HEK293T (cell line): ENCODE data around the gene PLGRKT.
"Not testable (repeated sequence)": the region's sequence is repeated elsewhere in the genome, so short reads cannot be mapped to it uniquely, and the experiment has no call there.

Source experiments
- BHLHE40 ChIP-seq: fragments of 450-650 bp; IDR thresholded peaks from 2 replicates; pipeline ENCODE4 v1.6.1; 2016; ENCODE audit warnings: mild to moderate bottlenecking, moderate library complexity, borderline replicate concordance
- FOXA1 ChIP-seq: fragments of 450-650 bp; IDR thresholded peaks from 2 replicates; pipeline ENCODE4 v1.6.1; 2016; ENCODE audit warnings: mild to moderate bottlenecking
- FOXM1 ChIP-seq: fragments of 450-650 bp; IDR thresholded peaks from 2 replicates; pipeline ENCODE4 v1.6.1; 2017; ENCODE audit warnings: mild to moderate bottlenecking, borderline replicate concordance
- HDGF ChIP-seq: fragments of 450-650 bp; IDR thresholded peaks from 2 replicates; pipeline ENCODE4 v1.6.1; 2017; ENCODE audit warnings: antibody characterized with exemption, borderline replicate concordance
- L3MBTL2 ChIP-seq: fragments of 450-650 bp; conservative IDR thresholded peaks from 2 replicates; pipeline ENCODE4 v1.6.1; 2016; ENCODE audit warnings: mild to moderate bottlenecking
- NFRKB ChIP-seq: fragments of 450-650 bp; IDR thresholded peaks from 2 replicates; pipeline ENCODE4 v1.6.1; 2016; ENCODE audit warnings: mild to moderate bottlenecking, moderate library complexity
- SP1 ChIP-seq: fragments of 450-650 bp; IDR thresholded peaks from 2 replicates; pipeline ENCODE4 v1.6.1; 2017
- ZNF384 ChIP-seq: fragments of 450-650 bp; IDR thresholded peaks from 2 replicates; pipeline ENCODE4 v1.6.1; 2016

DNA sequence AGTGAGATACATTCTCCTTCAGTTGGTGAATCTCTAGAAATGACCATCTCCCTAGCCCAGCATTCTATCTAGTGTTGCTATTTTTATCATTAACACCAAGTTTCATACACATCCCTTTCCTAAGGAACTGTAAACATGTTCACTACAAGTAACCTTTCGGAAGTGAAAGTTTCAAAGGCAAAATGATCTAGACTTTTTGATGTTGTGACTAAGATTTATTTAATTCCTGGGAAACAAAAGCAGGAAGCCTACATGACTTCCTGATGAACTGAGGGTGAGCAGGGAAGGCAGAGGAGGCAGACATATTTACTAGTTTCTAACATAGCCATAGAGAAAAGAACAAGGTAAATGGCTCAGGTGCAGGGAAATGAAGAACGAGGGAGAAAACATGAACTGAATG, 43.7 kb downstream of the PLGRKT start:
- TF ChIP-seq SP1, HDGF, BHLHE40, FOXA1, FOXM1, L3MBTL2, NFRKB, ZNF384: not testable (repeated sequence)
